ENCODE measurements around the gene PRKACG.

DNA sequence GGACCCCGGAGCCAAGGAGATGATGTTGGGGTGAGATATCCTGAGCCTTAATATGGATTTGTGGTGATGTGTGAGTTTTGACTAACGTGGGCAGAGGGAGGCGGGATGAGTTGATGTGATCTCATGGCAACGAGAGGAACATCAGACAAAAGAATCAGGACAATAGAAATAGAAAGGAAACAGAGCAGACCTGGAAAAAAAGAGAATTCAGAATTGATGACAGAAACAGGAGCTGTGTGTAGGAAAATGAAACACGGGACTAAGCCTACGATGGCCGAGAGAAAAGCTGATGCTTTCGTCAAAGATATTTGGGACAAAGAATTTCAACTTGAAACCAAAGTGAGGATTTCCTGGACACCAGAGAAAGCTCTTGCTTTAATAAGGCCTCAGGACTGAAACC is 10.9 kb downstream of the PRKACG start:
- TF ChIP-seq EZH2 (IDR thresholded peaks at IDR 0.05) (no peak), POLR2AphosphoS5 (IDR thresholded peaks at IDR 0.05; ENCODE audit: borderline replicate concordance, low read depth, low read length) (no peak), FOXP2 (optimal IDR thresholded peaks at IDR 0.05; ENCODE audit: control extremely low read depth, extremely low read length, insufficient read depth) (no peak)

Measured in SK-N-MC (cell line).